ENCODE measurements around the gene RTN1.

Gene RTN1

DNA sequence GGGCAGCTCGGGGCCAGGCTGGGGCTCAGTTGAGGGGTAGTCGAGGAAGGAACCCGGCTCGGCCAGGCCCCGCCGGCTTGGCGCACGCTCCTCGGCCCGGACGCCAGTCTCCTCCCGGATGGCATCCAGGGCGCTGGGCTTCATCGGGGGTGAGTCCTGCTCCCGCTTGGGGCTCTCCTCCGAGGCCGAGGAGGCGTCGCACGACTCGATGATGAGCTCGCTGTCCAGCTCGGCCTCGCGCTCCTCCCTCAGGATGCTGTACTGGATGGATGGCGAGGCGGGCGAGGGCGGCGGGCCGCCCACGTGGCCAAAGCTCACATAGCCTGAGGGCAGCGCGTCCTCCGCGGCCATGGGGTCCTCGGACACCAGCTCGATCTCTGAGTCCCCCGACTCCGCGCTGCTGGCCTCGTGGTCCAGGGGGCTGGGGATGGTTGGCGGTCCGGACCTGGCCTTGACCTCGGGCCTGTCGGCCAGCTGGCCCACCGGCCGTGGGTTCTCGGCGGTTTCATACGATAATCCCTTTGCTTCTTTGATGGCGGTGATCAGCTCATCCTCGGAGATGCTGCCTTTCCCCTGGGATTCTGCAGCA, 143.4 kb downstream of the RTN1 start:
- TF ChIP-seq, protein P1, sequence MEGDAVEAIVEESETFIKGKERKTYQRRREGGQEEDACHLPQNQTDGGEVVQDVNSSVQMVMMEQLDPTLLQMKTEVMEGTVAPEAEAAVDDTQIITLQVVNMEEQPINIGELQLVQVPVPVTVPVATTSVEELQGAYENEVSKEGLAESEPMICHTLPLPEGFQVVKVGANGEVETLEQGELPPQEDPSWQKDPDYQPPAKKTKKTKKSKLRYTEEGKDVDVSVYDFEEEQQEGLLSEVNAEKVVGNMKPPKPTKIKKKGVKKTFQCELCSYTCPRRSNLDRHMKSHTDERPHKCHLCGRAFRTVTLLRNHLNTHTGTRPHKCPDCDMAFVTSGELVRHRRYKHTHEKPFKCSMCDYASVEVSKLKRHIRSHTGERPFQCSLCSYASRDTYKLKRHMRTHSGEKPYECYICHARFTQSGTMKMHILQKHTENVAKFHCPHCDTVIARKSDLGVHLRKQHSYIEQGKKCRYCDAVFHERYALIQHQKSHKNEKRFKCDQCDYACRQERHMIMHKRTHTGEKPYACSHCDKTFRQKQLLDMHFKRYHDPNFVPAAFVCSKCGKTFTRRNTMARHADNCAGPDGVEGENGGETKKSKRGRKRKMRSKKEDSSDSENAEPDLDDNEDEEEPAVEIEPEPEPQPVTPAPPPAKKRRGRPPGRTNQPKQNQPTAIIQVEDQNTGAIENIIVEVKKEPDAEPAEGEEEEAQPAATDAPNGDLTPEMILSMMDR (IDR thresholded peaks at IDR 0.05; ENCODE audit: low read depth, low read length, missing control alignments) = no peak
- no peak overlapping the region for H3K4me3 ChIP-seq (replicated peaks; ENCODE audit: low read depth, low read length)
- DNase-seq (ENCODE audit: extremely low read depth, low read depth) = no peak

DNA sequence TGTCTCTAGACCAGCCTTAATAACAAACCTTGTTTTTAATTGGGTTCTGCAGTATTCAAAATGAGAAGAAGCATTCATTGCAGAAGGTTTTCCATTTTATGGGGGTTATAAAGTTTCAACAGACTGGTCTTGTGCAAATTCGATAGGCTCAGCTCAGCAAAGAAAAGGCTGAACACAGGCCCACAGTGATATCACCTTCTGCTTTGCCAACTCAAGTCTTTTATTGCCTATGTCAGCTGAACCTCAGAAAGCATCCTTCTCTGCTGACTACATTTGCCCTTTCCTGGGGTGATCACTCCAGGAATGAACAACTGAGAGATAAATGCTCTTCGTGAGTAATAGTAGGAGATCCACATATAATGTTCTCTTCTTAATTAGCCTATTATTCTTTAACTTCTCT, 159.5 kb downstream of the RTN1 start:
- no peak for DNase-seq (ENCODE audit: extremely low read depth, low read depth)
- no peak overlapping the region for H3K4me3 ChIP-seq (replicated peaks; ENCODE audit: low read depth, low read length)
- TF ChIP-seq, protein P1 (IDR thresholded peaks at IDR 0.05; ENCODE audit: low read depth, low read length, missing control alignments) = no peak

GRCh38 chr14:59707778-59708561, 162.6 kb downstream of the RTN1 start:
- no peak overlapping the region for H3K4me3 ChIP-seq (replicated peaks; ENCODE audit: low read depth, low read length)
- DNase-seq (ENCODE audit: extremely low read depth, low read depth) = no peak
- TF ChIP-seq, protein P1 (IDR thresholded peaks at IDR 0.05; ENCODE audit: low read depth, low read length, missing control alignments) = no peak

GRCh38 chr14:59705866-59706265, 164.7 kb downstream of the RTN1 start:
- TF ChIP-seq, protein P1 (IDR thresholded peaks at IDR 0.05; ENCODE audit: low read depth, low read length, missing control alignments) = no peak
- DNase-seq (ENCODE audit: extremely low read depth, low read depth) = no peak
- H3K4me3 ChIP-seq (replicated peaks; ENCODE audit: low read depth, low read length) = no peak overlapping the region

GRCh38 chr14:59705245-59705644, 165.3 kb downstream of the RTN1 start:
- DNase-seq (ENCODE audit: extremely low read depth, low read depth) = no peak
- TF ChIP-seq, protein P1 (IDR thresholded peaks at IDR 0.05; ENCODE audit: low read depth, low read length, missing control alignments) = no peak
- no peak overlapping the region for H3K4me3 ChIP-seq (replicated peaks; ENCODE audit: low read depth, low read length)

DNA sequence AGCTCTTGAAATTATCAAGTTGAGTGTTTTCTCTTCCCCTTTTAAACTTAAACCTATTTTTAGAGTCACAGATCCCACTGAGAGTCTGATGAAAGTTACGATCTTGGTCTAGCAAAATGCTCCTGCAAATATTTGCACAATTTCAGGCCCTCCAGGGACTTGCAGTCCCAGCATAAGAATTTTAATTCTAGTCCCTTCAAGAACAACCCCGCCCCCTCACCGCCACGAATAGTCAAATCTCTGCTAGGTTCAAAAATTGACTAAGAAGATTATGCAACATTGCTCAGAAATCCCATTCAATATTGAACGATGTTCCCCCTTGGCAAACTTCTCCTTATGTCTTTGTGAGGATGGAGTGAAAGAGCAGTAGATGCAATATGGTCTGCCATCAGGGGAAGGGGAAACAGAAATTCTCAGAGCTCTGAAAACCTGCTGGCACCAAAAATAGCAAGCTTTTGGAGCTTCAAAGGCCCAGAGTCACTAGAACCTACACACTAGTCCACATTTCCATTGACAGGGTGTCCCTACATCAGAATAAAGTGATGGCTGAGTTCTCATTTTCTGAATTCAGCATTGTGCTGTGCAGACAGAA, 166.4 kb downstream of the RTN1 start:
- TF ChIP-seq, protein P1 (IDR thresholded peaks at IDR 0.05; ENCODE audit: low read depth, low read length, missing control alignments) = no peak
- DNase-seq (ENCODE audit: extremely low read depth, low read depth) = no peak
- H3K4me3 ChIP-seq (replicated peaks; ENCODE audit: low read depth, low read length) = no peak overlapping the region

Data from HFF-Myc (cell line).